Motor neuron (in vitro differentiated cells): Measurements from ENCODE around the gene SLC22A31. TPM values are rescaled to one million over a fixed set of nuclear protein-coding genes. Genes with fewer than 3 reads are reported as not detected.
"Not testable (repeated sequence)": the region's sequence is repeated elsewhere in the genome, so short reads cannot be mapped to it uniquely, and the experiment has no call there.

Experiments used
- ATAC-seq, 8 experiments: fragments of 200-7000 bp; cut with Tn5 transposase; replicated peaks in 6 of 8; 2 replicates each; pipeline ENCODE4 v1.8.0; 2021; ENCODE audit warnings: mild to moderate bottlenecking in 8 of 8, moderate library complexity in 8 of 8
- H3K27ac ChIP-seq, 2 donors: fragments of 250-450 bp; sonication (Bioruptor Pico); 2 replicates each; pipeline ENCODE4 v1.9.0; 2021; ENCODE audit warnings: antibody characterized with exemption in 2 of 2, mild to moderate bottlenecking in 2 of 2, moderate library complexity in 1 of 2
- H3K4me1 ChIP-seq, 2 donors: fragments of 250-450 bp; sonication (Bioruptor Pico); replicated peaks in 1 of 2; 2 replicates each; pipeline ENCODE4 v1.6.1; 2021; ENCODE audit warnings: antibody characterized with exemption in 2 of 2, mild to moderate bottlenecking in 2 of 2, moderate library complexity in 1 of 2
- H3K4me3 ChIP-seq, 5 donors: fragments of 250-450 bp; sonication (Bioruptor Pico); 2 replicates each; pipeline ENCODE4 v1.9.0; 2021; ENCODE audit warnings: antibody characterized with exemption in 5 of 5, mild to moderate bottlenecking in 5 of 5, moderate library complexity in 4 of 5
- WGBS, 10 experiments: fragments of 450-650 bp; shearing (Covaris generic); methylation state at CpG; one replicate each; pipeline ENCODE4 v1.0.0; 2022; 5-methylcytosine and 5-hydroxymethylcytosine counted together
- in situ Hi-C, 9 experiments: fragments of 400-800 bp; cut with MboI; loops; one replicate each; pipeline ENCODE4 v1.15.0; 2021; ENCODE audit warnings: low sequenced_read_pairs in 9 of 9, low pct_unique_long_range_greater_than_20kb in 2 of 9; ENCODE audit not compliant: unreplicated experiment in 9 of 9
- total RNA-seq, 8 experiments: library from RNA; unstranded; fragments of 300-600 nt; gene quantifications; 2 replicates each; pipeline versions ENCODE4 v1.2.3 to v1.2.4, GENCODE V29; 2022

Gene SLC22A31
- total RNA-seq, 8 experiments from 2014 or later = 0.15 to 1.3 (median 0.71) TPM; not detected in 3

GRCh38 chr16:89197033-89197632 lies 3.2 kb downstream of the SLC22A31 start:
- 60 to 82% (median 71%) methylated on average over 1 to 4 of the region's 13 CpGs; no CpG with 5 or more reads in 5 of the 10 experiments for WGBS, 10 experiments
- Histone ChIP-seq H3K4me1 (peaks cover 0 to 5% of the 10 kb centered on the region in 2 donors), H3K27ac (no peak overlapping the region), H3K4me3 (no peak overlapping the region)
- in situ Hi-C loops = no loop called here
- no peak for ATAC-seq

- ATAC-seq = no peak
- Histone ChIP-seq H3K4me1 (peaks cover 4 to 13% of the 10 kb centered on the region in 2 donors), H3K27ac (no peak overlapping the region), H3K4me3 (no peak overlapping the region)
- in situ Hi-C loops = no loop called here
- WGBS, 10 experiments = 80 to 100% methylated on average over 1 to 2 of the region's 21 CpGs; no CpG with 5 or more reads in 8 of the 10 experiments
Observed at GRCh38 chr16:89195521-89196171, 4.7 kb downstream of the SLC22A31 start.

GRCh38 chr16:89194340-89195311 lies 5.7 kb downstream of the SLC22A31 start:
- ATAC-seq = no peak
- Histone ChIP-seq H3K27ac (no peak overlapping the region), H3K4me1 (peaks cover 4 to 8% of the 10 kb centered on the region in 2 donors), H3K4me3 (no peak overlapping the region)
- 80 to 91% (median 80%) methylated on average over 1 to 7 of the region's 45 CpGs; no CpG with 5 or more reads in 7 of the 10 experiments for WGBS, 10 experiments
- in situ Hi-C loops = no loop called here

- H3K27ac ChIP-seq = no peak overlapping the region
- H3K4me3 ChIP-seq = no peak overlapping the region
- WGBS, 10 experiments = 57 to 100% (median 100%) methylated on average over 1 to 4 of the region's 38 CpGs; no CpG with 5 or more reads in 7 of the 10 experiments
- H3K4me1 ChIP-seq = peaks cover 4 to 8% of the 10 kb centered on the region in 2 donors
- peak in 2 of 8 experiments; percentile 1 to 7 for ATAC-seq
- in situ Hi-C loops = no loop called here
Observed at GRCh38 chr16:89193576-89194293, 6.6 kb downstream of the SLC22A31 start.

GRCh38 chr16:89192956-89193575 lies 7.3 kb downstream of the SLC22A31 start:
- in situ Hi-C loops = no loop called here
- Histone ChIP-seq H3K4me1 (peaks cover 4 to 8% of the 10 kb centered on the region in 2 donors), H3K4me3 (no peak overlapping the region), H3K27ac (no peak overlapping the region)
- peak; percentile 14 to 70 (median 40) for ATAC-seq
- no CpG with 5 or more reads among the region's 39 CpGs for WGBS, 10 experiments

- in situ Hi-C loops, H3K4me1 ChIP-seq, H3K27ac ChIP-seq: not testable (repeated sequence)
- ATAC-seq = peak; percentile 15 to 74 (median 69)
- WGBS, 10 experiments = 0 to 6% methylated on average over 3 to 5 of the region's 63 CpGs; no CpG with 5 or more reads in 8 of the 10 experiments
- peak overlapping the region; percentile 18 to 42 (median 30) for H3K4me3 ChIP-seq
Observed at GRCh38 chr16:89192186-89192955, 8.0 kb downstream of the SLC22A31 start.

GRCh38 chr16:89191901-89192185 lies 8.5 kb downstream of the SLC22A31 start:
- H3K27ac ChIP-seq = no peak overlapping the region
- H3K4me1 ChIP-seq = peaks cover 4 to 8% of the 10 kb centered on the region in 2 donors
- H3K4me3 ChIP-seq = peak overlapping the region; percentile 18 to 42 (median 30)
- WGBS, 10 experiments = no CpG with 5 or more reads among the region's 19 CpGs
- no peak for ATAC-seq
- in situ Hi-C loops = no loop called here

GRCh38 chr16:89191033-89191900 lies 9.1 kb downstream of the SLC22A31 start:
- Histone ChIP-seq H3K27ac (no peak overlapping the region), H3K4me1 (peaks cover 4 to 8% of the 10 kb centered on the region in 2 donors), H3K4me3 (peak overlapping the region in 2 of 5 donors; percentile 29 to 35)
- in situ Hi-C loops = no loop called here
- ATAC-seq = peak in 5 of 8 experiments; percentile 1 to 23 (median 12)
- WGBS, 10 experiments = 49 to 100% (median 67%) methylated on average over 1 to 5 of the region's 44 CpGs; no CpG with 5 or more reads in 5 of the 10 experiments

GRCh38 chr16:89190150-89190958 lies 10.0 kb downstream of the SLC22A31 start:
- in situ Hi-C loops = no loop called here
- whole genome bisulfite sequencing, 10 experiments = 40 to 90% (median 73%) methylated on average over 2 to 15 of the region's 28 CpGs; no CpG with 5 or more reads in 5 of the 10 experiments
- no peak for ATAC-seq
- no peak overlapping the region for H3K27ac ChIP-seq
- H3K4me1 ChIP-seq = peaks cover 4 to 8% of the 10 kb centered on the region in 2 donors
- no peak overlapping the region for H3K4me3 ChIP-seq

- in situ Hi-C loops = no loop called here
- Histone ChIP-seq H3K27ac (no peak overlapping the region), H3K4me1 (peaks cover 4 to 8% of the 10 kb centered on the region in 2 donors), H3K4me3 (no peak overlapping the region)
- 19 to 80% (median 58%) methylated on average over 1 to 7 of the region's 14 CpGs; no CpG with 5 or more reads in 2 of the 10 experiments for WGBS, 10 experiments
- ATAC-seq = no peak
Observed at GRCh38 chr16:89189358-89190025, 10.8 kb downstream of the SLC22A31 start.
